Thyroid gland (tissue), 4 donors: ENCODE results near the gene TRIM24. TPM values are rescaled to one million over a fixed set of nuclear protein-coding genes. Genes with fewer than 3 reads are reported as not detected.

Experiments used
- DNase-seq, 2 donors: peaks; one replicate each; pipeline ENCODE4 v3.0.0-alpha.2; 2019
- H3K27ac ChIP-seq, 3 donors: fragments of 200-600 bp; sonication (generic); 1 replicate in 2 of 3; 2 replicates in 1 of 3; pipeline ENCODE4 v1.5.1; 2016 to 2019; ENCODE audit warnings: mild to moderate bottlenecking in 1 of 3, moderate library complexity in 1 of 3
- H3K27me3 ChIP-seq: fragments of 200-600 bp; sonication (generic); one replicate; pipeline ENCODE4 v1.5.1; 2019
- H3K36me3 ChIP-seq, 2 donors: fragments of 200-600 bp; sonication (generic); one replicate each; pipeline ENCODE4 v1.5.1; 2016 to 2019
- H3K4me1 ChIP-seq, 2 donors: fragments of 200-600 bp; sonication (generic); one replicate each; pipeline ENCODE4 v1.5.1; 2017 to 2019
- H3K4me3 ChIP-seq, 3 donors: fragments of 200-600 bp; sonication (generic); replicated peaks in 1 of 3; 1 replicate in 2 of 3; 2 replicates in 1 of 3; pipeline ENCODE4 v1.5.1; 2016; ENCODE audit warnings: mild to moderate bottlenecking in 1 of 3
- H3K9me3 ChIP-seq: fragments of 200-600 bp; sonication (generic); one replicate; pipeline ENCODE4 v1.5.1; 2017
- POLR2A ChIP-seq, 2 donors: fragments of 450-650 bp; IDR thresholded peaks; one replicate each; pipeline ENCODE4 v1.6.1; 2017; ENCODE audit warnings: antibody characterized with exemption in 2 of 2, mild to moderate bottlenecking in 2 of 2, moderate library complexity in 1 of 2
- whole genome bisulfite sequencing, 2 donors: methylation state at CpG; one replicate each; pipeline ENCODE4 v1.1.5; 2017; 5-methylcytosine and 5-hydroxymethylcytosine counted together
- intact Hi-C: fragments of 100-400 bp; cut with DNase I; formaldehyde crosslinking; loops from one replicate; pipeline ENCODE4 v1.15.1; 2023
- total RNA-seq, 4 donors: library from RNA; depleted of rRNA; stranded (reverse); fragments of >200 nt; gene quantifications; one replicate each; pipeline ENCODE4 v1.2.3, GENCODE V29; 2016
- TF ChIP-seq, protein P1 (sequence below), 6 experiments: fragments of 200-600 bp in 3 of 6; fragments of 450-650 bp in 3 of 6; sonication (generic) in 3 of 6; IDR thresholded peaks; one replicate each; pipeline ENCODE4 v1.5.1; 2016 to 2019; ENCODE audit warnings: antibody characterized with exemption in 6 of 6, mild to moderate bottlenecking in 2 of 6, inconsistent platforms in 1 of 6, moderate library complexity in 1 of 6

Gene TRIM24
- total RNA-seq, 4 donors from 2014 or later = 21.8 to 27.0 (median 24.7) TPM

DNA sequence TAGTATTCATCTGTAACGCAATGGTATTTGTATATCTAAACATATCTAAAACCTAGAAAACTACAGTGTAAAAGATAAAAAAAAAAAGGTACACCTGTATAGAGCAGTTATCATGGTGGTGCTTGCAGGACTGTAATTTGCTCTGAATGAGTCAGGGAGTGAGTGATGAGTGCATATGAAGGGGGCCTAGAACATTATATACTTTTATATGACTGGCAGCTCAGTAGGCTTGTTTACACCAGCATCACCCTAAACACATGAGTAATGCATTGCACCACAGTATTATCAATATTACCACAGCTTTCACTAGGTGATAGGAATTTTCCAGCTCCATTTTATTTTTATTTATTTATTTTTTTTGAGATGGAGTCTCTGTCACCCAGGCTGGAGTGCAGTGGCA, 40.8 kb downstream of the TRIM24 start:
- Histone ChIP-seq H3K27me3 (no peaks in the 10 kb centered on the region), H3K9me3 (no peaks in the 10 kb centered on the region), H3K27ac (no peak overlapping the region), H3K36me3 (no peaks in the 10 kb centered on the region), H3K4me1 (no peaks in the 10 kb centered on the region), H3K4me3 (no peak overlapping the region)
- TF ChIP-seq, protein P1, sequence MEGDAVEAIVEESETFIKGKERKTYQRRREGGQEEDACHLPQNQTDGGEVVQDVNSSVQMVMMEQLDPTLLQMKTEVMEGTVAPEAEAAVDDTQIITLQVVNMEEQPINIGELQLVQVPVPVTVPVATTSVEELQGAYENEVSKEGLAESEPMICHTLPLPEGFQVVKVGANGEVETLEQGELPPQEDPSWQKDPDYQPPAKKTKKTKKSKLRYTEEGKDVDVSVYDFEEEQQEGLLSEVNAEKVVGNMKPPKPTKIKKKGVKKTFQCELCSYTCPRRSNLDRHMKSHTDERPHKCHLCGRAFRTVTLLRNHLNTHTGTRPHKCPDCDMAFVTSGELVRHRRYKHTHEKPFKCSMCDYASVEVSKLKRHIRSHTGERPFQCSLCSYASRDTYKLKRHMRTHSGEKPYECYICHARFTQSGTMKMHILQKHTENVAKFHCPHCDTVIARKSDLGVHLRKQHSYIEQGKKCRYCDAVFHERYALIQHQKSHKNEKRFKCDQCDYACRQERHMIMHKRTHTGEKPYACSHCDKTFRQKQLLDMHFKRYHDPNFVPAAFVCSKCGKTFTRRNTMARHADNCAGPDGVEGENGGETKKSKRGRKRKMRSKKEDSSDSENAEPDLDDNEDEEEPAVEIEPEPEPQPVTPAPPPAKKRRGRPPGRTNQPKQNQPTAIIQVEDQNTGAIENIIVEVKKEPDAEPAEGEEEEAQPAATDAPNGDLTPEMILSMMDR (IDR thresholded peaks at IDR 0.05) = no peak
- TF ChIP-seq POLR2A (IDR thresholded peaks at IDR 0.05) = no peak
- WGBS, 2 donors = 92 to 97% methylated on average over 1 of the region's 1 CpG
- no peak for DNase-seq
- intact Hi-C loops = no loop called here

DNA sequence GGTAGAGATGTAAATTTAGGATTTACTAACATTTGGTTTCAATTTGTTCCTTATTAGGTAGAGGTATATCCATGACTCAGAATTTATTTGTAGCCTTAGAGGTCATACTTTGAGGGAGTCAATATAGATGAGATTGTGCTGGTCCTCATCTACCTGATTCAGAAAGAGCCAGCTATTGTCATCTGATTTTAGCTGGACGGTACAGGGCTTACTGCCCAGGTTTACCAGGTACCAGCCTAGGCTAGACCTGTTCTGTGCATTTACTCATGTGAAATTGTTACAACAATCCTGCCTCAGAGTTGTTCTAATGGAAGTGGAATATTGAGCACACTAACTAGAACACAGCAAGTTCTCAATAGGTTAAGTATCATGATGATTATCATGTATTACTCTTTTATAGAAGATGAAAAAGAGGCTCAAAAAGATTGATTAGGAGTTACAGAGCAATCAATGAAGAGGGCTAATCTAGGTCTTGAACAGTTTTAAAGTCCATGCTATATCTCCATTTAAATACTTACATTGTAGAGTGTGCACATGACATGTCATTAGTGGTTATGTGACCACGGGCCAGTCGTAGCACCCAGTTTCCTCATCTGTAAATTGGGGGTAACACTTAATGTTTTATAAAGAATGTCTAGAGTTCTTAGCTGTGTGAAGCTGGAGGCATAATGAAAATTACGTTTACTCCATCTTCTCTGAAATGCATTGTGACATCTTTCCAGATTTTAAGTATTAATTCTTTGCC, 42.1 kb downstream of the TRIM24 start:
- Histone ChIP-seq H3K4me3 (no peak overlapping the region), H3K27me3 (no peaks in the 10 kb centered on the region), H3K4me1 (no peaks in the 10 kb centered on the region), H3K36me3 (no peaks in the 10 kb centered on the region), H3K9me3 (no peaks in the 10 kb centered on the region), H3K27ac (no peak overlapping the region)
- 84 to 89% methylated on average over 4 of the region's 4 CpGs for WGBS, 2 donors
- DNase-seq = no peak
- intact Hi-C loops = no loop called here
- TF ChIP-seq POLR2A (IDR thresholded peaks at IDR 0.05) = no peak
- TF ChIP-seq, protein P1 (IDR thresholded peaks at IDR 0.05) = no peak

- H3K36me3 ChIP-seq = no peaks in the 10 kb centered on the region
- DNase-seq = no peak
- no peaks in the 10 kb centered on the region for H3K9me3 ChIP-seq
- intact Hi-C loops = no loop called here
- 96 to 98% methylated on average over 2 of the region's 2 CpGs for WGBS, 2 donors
- no peak overlapping the region for H3K27ac ChIP-seq
- TF ChIP-seq, protein P1 (IDR thresholded peaks at IDR 0.05) = no peak
- no peak for TF ChIP-seq POLR2A (IDR thresholded peaks at IDR 0.05)
- H3K27me3 ChIP-seq = no peaks in the 10 kb centered on the region
- H3K4me1 ChIP-seq = no peaks in the 10 kb centered on the region
- H3K4me3 ChIP-seq = no peak overlapping the region
These were observed 45.4 kb downstream of the TRIM24 start for GRCh38 chr7:138505361-138505873.

- intact Hi-C loops = no loop called here
- no peaks in the 10 kb centered on the region for H3K27me3 ChIP-seq
- no peaks in the 10 kb centered on the region for H3K36me3 ChIP-seq
- no peak overlapping the region for H3K4me3 ChIP-seq
- no peak for DNase-seq
- no peaks in the 10 kb centered on the region for H3K9me3 ChIP-seq
- WGBS, 2 donors = 0 to 53% methylated on average over 1 of the region's 1 CpG
- TF ChIP-seq, protein P1 (IDR thresholded peaks at IDR 0.05) = no peak
- TF ChIP-seq POLR2A (IDR thresholded peaks at IDR 0.05) = no peak
- H3K4me1 ChIP-seq = no peaks in the 10 kb centered on the region
- no peak overlapping the region for H3K27ac ChIP-seq
These were observed 46.7 kb downstream of the TRIM24 start for GRCh38 chr7:138506764-138507163.

DNA sequence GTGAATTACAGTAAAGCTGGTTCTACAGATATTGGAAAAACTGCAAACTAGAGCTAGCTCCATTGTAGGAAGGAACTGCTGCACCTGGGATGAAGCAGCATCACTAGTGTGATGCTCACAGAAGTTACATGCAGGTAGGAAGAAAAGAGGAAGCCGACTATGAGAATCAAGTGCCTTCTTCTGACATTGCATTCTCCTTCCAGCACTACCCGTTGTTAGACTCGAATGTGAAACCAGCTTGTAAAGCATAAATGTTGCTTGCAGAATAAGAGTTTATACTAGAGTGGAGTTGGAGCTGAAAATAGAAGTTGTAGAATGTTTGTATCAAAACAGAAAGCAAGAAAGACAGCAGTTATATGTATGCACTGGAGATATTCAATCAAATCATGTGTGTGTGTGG, 49.9 kb downstream of the TRIM24 start:
- no peaks in the 10 kb centered on the region for H3K36me3 ChIP-seq
- no peaks in the 10 kb centered on the region for H3K27me3 ChIP-seq
- intact Hi-C loops = no loop called here
- no peak overlapping the region for H3K4me3 ChIP-seq
- TF ChIP-seq POLR2A (IDR thresholded peaks at IDR 0.05) = no peak
- TF ChIP-seq, protein P1 (IDR thresholded peaks at IDR 0.05) = no peak
- H3K9me3 ChIP-seq = no peaks in the 10 kb centered on the region
- DNase-seq = no peak
- peaks cover 0 to 5% of the 10 kb centered on the region in 2 donors for H3K4me1 ChIP-seq
- no peak overlapping the region for H3K27ac ChIP-seq
- 87 to 94% methylated on average over 3 of the region's 3 CpGs for WGBS, 2 donors
